Measurements from ENCODE around the gene USP22. TPM values are rescaled to one million over a fixed set of nuclear protein-coding genes. Genes with fewer than 3 reads are reported as not detected.
A peak's percentile ranks its signal among the peaks of the same experiment; 100 is the strongest.

Gene USP22
- total RNA-seq, 1 donor from 2014 or later: 186 TPM

- ATAC-seq: no peak
Measured at GRCh38 chr17:21028192-21028591, 14.6 kb downstream of the USP22 start.

GRCh38 chr17:21027031-21027430 lies 15.8 kb downstream of the USP22 start:
- ATAC-seq (no peak), DNase-seq (ENCODE audit: low spot score) (no peak)
- intact Hi-C loops (cut with DNase I): no loop called here

More at GRCh38 chr17:21028192-21028591, 14.6 kb downstream of the USP22 start:
- no peak for DNase-seq (ENCODE audit: low spot score)
- intact Hi-C loops (cut with DNase I): no loop called here

- no peak for DNase-seq (ENCODE audit: low spot score)
- intact Hi-C loops (cut with DNase I): no loop called here
- ATAC-seq: no peak
Measured at GRCh38 chr17:21025451-21025850, 17.4 kb downstream of the USP22 start.

- ATAC-seq (no peak), DNase-seq (ENCODE audit: low spot score) (no peak)
- intact Hi-C loops (cut with DNase I): no loop called here
Measured at GRCh38 chr17:21024024-21024423, 18.8 kb downstream of the USP22 start.

- ATAC-seq (no peak), DNase-seq (ENCODE audit: low spot score) (peak; percentile 23)
- intact Hi-C loops (cut with DNase I): no loop called here
Measured at GRCh38 chr17:21021208-21021803, 21.5 kb downstream of the USP22 start.

- peak; percentile 51 for DNase-seq (ENCODE audit: low spot score)
- intact Hi-C loops (cut with DNase I): no loop called here
- peak; percentile 18 for ATAC-seq
Measured at GRCh38 chr17:21020622-21021021, 22.2 kb downstream of the USP22 start.

- DNase-seq (ENCODE audit: low spot score) (no peak), ATAC-seq (peak; percentile 84)
- intact Hi-C loops (cut with DNase I): no loop called here
Measured at GRCh38 chr17:21019976-21020586, 22.7 kb downstream of the USP22 start.

GRCh38 chr17:21018894-21019293 lies 23.9 kb downstream of the USP22 start:
- intact Hi-C loops (cut with DNase I): no loop called here
- DNase-seq (ENCODE audit: low spot score) (no peak), ATAC-seq (no peak)

GRCh38 chr17:21017861-21018260 lies 24.9 kb downstream of the USP22 start:
- no peak for DNase-seq (ENCODE audit: low spot score)

GRCh38 chr17:21017256-21017655 lies 25.6 kb downstream of the USP22 start:
- DNase-seq (ENCODE audit: low spot score) (no peak), ATAC-seq (no peak)
- intact Hi-C loops (cut with DNase I): no loop called here

More at GRCh38 chr17:21017861-21018260, 24.9 kb downstream of the USP22 start:
- ATAC-seq: no peak
- intact Hi-C loops (cut with DNase I): no loop called here

- DNase-seq (ENCODE audit: low spot score): no peak
- intact Hi-C loops (cut with DNase I): no loop called here
- no peak for ATAC-seq
Measured at GRCh38 chr17:21016826-21017225, 26.0 kb downstream of the USP22 start.

- no peak for ATAC-seq
- no peak for DNase-seq (ENCODE audit: low spot score)
- intact Hi-C loops (cut with DNase I): no loop called here
Measured at GRCh38 chr17:21015564-21015963, 27.2 kb downstream of the USP22 start.

- DNase-seq (ENCODE audit: low spot score) (no peak), ATAC-seq (no peak)
- intact Hi-C loops (cut with DNase I): no loop called here
Measured at GRCh38 chr17:21014498-21014897, 28.3 kb downstream of the USP22 start.

GRCh38 chr17:21013983-21014382 lies 28.8 kb downstream of the USP22 start:
- ATAC-seq (no peak), DNase-seq (ENCODE audit: low spot score) (no peak)
- intact Hi-C loops (cut with DNase I): no loop called here

GRCh38 chr17:21012736-21013135 lies 30.1 kb downstream of the USP22 start:
- intact Hi-C loops (cut with DNase I): no loop called here
- ATAC-seq: no peak
- DNase-seq (ENCODE audit: low spot score): no peak

- DNase-seq (ENCODE audit: low spot score) (peak; percentile 26), ATAC-seq (peak; percentile 33)
- intact Hi-C loops (cut with DNase I): no loop called here
Measured at GRCh38 chr17:21010705-21011596, 31.9 kb downstream of the USP22 start.

GRCh38 chr17:21008992-21009671 lies 33.7 kb downstream of the USP22 start:
- no peak for DNase-seq (ENCODE audit: low spot score)
- intact Hi-C loops (cut with DNase I): no loop called here
- no peak for ATAC-seq

- DNase-seq (ENCODE audit: low spot score): no peak
- intact Hi-C loops (cut with DNase I): no loop called here
- ATAC-seq: no peak
Measured at GRCh38 chr17:21008160-21008915, 34.5 kb downstream of the USP22 start.

GRCh38 chr17:21007646-21008045 lies 35.2 kb downstream of the USP22 start:
- DNase-seq (ENCODE audit: low spot score) (no peak), ATAC-seq (no peak)
- intact Hi-C loops (cut with DNase I): no loop called here
